HG03460 (cell line): ENCODE measurements around the gene ECM2.

ENCODE experiments used
- ATAC-seq: cut with Tn5 transposase; IDR thresholded peaks from one replicate; pipeline ENCODE4 v1.9.1; 2021; ENCODE audit not compliant: unreplicated experiment

The ECM2 gene

DNA sequence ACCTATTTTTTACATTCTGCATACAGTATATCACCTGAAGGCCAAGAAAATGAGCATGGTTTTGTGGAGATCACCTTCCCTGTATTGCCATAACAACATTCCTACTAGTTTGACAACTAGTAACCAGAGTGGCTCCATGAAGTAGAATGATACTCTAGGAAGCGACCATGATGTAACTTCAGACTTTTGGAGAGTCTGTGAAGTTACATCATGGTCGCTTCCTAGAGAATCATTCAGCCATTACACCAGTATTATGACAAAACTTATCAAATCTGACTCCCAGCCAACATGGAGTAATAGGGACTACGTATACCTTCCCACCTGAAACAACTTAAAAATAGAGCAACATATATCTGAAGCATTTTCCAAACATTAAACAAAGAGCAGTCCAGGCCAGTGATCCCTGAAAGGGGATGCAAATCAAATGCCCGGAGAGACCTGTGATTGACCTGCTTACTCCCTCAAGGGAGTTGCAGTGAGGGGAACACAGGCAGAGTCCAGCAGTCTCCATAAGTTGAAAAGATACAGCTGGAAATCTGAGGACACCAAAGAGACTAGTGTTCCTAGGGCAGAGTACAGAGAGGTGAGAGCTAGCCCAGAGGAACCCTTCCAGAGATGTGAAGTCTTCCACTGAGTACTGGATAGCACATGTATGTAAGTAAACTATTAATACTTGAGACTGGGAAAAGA, 7.8 kb downstream of the ECM2 start:
- no peak for ATAC-seq

DNA sequence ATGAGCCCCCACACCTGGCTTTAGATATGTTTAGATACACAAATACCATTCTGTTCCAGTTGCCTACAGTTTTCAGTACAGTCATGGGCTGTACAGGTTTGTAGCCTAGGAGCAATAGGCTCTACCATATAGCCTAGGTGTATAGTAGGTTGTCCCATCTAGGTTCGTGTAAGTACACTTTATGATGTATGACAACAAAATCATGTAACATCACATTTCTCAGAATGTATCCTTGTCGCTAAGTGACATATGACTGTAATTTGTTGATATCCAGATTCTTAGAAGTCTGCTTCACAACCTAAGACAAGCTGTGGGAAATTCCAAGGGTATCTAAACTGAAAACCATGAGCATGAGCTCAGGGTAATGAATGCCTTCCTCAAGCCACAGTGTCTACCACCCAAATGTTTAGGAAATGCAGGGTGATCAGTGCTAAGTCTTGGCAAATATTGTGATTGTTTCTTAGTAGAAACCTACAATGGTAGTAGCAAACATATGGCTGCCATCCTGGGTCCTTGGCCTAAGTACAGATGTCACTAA, 8.4 kb downstream of the ECM2 start:
- ATAC-seq: no peak

DNA sequence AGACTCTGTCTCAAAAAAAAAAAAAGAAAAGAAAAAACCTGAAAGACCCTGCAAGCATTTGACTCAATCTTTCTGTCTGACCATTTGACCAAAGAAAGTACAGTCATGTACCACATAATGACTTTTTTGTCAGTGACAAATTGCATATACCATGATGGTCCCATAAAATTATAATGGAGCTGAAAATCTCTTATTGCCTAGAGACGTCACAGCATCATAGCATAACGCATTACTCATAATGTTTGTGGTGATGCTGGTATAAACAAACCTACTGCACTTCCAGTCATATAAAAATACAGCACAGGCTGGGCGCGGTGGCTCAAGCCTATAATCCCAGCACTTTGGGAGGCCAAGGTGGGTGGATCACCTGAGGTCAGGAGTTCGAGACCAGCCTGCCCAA, 10.5 kb downstream of the ECM2 start:
- no peak for ATAC-seq

DNA sequence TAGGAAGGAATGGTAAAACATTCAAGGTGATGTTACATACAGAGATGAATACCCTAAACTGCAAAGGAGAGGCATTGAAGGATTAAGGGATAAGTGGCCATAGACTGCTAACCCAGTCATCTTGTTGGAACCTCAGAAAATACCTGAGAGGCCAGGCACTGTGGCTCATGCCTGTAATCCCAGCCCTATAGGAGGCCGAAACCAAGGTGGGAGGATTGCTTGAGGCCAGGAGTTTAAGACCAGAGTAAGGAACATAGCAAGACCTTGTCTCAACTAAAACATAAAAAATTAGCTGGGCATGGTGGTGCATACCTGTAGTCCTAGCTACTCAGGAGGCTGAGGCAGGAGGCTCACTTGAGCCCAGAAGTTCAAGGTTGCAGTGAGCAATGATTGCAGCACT, 10.9 kb downstream of the ECM2 start:
- ATAC-seq: no peak

DNA sequence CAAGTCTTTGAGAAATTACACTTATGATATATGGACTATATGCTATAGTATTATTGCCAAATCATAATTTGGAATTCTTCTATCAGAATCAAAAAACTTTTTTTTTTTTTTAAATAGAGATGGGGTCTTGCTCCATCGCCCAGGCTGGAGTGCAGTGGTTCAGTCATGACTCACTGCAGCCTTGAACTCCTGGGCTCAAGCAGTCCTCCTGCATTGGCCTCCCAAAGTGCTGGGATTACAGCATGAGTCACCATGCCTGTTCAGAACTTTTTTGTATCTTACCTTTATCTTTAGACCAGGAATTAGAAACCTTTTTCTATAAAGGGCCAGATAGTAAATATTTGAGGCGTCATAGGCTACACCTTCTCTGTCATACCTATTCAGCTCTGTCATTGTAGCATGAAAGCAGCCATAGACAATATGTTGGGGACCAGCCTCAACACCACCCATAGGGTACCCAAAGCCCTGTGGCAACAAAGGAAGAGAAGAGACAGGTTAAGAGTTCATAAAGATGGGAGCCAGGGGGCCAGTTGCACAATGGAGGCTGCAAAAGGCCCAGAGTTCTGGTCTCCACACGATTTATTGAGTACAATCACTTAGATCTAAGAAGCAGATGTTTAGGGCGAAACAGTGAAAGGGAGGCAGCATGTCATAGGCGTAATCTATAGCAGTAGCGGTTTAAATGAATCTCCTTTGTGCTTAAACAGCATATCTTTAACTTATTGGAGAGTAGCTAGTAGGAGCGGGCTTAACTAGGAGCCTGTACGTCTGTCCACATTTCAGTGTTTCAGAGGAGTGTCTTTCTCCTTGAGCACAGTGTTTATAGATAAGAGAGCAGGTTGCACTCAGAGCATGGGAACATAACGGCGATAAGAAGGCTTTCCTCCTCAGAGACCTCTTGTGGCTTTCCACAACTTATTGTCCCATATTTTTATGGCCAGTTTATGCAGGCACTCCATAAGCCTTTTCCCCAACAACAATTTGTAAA, 12.5 kb downstream of the ECM2 start:
- ATAC-seq: no peak

DNA sequence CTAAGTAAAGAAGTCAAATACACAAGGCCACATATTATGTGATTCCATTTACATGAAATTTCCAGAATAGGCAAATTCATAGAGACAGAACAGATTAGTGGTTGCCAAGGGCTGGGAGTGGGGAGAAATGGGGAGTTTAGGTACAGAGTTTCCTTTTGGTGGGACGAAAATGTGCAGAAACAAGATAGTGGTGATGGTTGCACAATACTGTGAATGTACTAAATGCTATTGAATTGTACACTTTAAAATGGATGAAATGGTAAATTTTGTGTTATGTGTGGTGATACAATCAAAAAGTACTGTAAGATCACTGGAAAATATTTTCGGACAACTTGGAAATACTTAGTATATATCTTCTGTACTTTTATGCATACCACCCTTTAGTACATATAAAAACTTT, 15.0 kb downstream of the ECM2 start:
- ATAC-seq: no peak

DNA sequence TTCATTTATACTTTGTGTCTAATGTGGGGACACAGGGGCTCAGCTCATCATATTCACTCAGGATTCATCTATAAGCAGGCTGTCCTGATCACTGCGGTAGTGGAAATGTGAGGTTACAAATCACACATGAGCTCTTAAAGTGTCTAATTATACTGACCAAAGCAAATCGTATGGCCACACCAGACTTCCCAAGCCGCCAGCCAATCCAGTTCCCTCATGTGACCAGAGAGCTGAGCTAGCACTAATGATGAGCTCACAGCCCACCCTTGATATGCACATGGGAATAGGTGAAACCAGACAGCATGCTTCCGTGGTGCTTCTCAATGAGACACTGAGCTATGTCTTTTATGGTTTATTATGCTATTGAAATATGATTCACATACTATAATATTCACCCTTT, 17.6 kb downstream of the ECM2 start:
- no peak for ATAC-seq

DNA sequence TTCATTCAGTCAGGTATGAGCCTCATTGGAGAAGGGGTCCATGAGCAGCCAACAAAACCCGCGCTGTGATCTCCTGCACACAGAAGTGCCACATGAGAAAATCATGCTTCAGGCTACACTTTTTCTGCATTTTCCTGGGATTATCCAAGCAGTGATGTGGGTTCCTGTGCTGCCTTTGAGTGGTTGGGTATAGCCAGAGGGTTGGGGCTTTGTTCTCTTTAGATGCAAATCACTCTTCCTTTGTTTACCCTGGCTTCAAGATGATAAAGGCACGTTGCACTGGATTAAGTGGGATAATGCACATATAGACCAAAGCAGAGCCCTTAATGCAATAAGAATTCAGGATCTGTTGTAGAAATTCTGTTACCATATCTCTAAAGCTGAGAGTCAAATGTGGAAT, 18.7 kb downstream of the ECM2 start:
- no peak for ATAC-seq

DNA sequence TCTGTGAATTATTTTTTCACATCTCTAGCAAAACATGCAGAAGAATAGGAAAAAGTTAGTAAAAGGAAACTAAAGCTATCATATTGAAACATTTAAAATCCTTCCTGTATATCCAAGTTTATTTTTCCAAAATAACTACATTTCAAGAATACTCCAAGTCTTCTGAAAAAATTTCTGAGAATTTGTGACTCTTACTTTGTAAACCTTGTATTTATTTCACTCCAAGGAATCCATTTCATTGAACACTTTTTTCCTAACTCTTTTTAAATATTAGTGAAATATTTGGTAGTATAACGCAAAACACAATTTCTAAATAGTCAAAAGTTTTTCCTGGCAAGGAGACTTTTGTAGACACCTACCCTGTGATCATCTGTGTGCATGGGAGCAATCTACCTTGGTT, 19.3 kb downstream of the ECM2 start:
- ATAC-seq: no peak

DNA sequence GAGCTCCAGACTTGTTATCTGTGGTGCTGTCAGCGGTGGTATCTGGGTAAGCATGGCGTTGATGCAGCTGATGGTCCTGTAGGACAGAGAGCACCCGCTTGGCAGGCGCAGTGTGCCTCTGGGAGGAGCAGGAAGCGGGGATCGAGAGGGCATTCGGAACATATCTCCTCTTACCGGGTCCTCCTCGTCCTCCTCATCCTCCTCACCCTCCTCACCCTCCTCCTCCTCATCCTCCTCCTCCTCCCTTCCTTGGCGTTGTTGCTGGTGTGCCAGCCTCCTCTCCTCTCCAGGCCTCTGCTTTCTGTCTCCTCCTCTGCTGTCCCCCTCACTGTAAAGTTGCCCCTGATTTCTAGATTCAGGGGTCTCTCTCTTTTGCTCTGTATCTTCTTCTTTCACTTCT, 21.2 kb downstream of the ECM2 start:
- no peak for ATAC-seq

DNA sequence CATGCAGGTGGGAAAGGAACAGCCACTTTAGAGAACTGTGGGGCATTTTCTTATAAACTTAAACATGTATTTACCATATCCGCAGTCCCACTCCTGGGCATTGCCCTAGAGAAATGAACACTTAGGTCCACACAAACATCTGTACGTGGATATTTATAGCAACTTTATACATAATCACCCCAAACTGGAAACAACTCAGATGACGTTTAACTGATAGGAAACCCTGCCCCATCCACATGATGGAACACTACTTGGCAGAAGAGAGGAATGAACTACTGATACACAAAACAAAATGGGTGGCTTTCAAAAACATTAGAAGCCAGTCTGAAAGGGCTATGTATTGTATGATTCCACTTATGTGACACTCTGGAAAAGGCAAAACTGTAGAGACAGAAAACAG, 22.4 kb downstream of the ECM2 start:
- no peak for ATAC-seq

DNA sequence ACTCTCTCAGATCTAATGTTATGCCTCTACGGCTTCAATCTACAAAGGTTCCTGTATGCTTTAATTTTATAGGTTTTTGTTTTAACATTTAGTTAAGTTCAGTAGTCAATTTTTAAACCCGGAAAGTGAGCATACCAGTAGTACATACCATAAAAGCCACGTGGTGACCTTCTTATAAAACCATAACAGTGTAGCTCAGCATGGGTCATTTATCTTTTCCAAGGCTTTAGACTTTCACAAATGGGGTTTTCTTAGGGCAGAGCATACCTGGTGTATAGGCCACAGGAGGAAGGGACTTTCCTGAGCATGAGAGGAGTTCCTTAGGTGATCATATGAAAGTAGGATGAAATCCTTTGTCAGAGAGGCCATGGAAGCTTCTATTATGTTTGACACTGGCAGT, 23.2 kb downstream of the ECM2 start:
- ATAC-seq: no peak

DNA sequence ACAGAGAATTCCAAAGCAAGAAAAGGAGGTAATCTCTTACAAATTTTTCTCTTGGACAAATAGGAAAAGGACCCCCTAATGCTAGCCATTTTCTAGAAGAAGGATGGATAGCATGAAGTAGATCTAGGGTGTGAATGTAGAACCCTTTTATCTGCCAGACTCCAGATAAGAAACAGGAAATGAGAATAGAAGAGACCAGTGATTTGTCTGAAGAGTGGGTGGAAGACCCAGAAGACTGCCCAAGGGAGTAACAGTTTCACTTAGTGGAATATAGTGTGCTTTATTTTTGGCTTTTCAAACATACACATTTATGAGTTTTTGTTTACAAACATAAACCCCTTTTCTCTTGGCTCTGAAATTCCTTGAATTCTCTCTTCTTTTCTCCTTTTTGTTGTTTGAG, 25.0 kb downstream of the ECM2 start:
- ATAC-seq: no peak

DNA sequence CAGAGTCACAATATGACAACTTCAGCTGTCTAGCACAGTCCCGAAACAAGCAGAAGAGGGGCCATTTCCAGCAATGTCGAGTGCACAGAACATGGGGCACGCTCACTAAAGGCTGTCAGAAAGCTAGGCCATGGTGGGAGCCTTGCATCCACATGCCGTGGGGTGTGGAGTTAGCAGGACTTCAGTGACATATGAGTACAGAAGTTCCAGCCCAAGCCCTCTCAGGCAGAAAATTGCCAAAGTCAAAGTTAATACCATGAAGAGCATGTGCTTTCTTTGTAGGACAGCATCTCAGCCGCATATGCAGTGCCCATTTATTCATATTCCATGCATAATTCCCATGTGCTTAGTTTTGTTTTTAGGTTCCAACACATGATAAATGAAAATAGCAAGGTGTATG, 26.7 kb downstream of the ECM2 start:
- no peak for ATAC-seq

DNA sequence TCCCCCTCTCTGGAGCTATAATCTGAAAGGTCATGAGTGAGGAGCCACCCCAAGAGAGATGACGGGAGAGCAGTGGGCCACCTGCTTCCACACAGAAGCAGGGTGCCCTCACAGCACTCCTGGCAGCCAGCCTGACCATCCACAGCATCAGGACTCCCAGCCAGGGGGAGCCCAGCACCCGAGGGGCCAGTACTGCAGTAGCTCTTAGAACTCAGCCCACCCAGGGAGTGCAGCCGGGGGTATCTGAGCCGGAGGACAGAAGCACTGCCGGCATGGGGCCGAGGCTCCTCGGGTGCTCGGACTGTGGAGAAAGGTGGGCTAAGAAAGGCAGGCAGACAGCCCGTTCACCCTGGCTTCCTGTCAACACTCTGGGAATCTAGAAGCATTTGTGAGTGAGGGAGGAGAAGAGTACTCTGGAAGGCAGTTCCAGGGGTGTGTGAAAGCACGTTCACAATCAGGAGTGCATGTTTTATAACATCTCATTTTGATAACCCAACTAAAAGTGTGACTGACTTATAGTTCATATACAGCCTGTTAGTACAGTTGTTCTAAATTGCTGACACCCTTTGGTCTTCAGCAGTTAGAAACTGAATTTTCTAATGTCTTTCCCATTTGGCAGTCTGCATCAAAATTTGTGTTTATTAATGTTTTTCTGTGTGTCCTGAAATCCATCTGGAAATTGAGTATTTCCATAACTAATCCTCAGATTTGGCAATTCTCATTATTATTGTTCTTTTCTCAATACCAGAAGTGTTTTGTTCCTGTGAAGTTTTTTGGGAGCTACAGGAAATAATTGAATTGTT, 27.6 kb downstream of the ECM2 start:
- ATAC-seq: no peak

DNA sequence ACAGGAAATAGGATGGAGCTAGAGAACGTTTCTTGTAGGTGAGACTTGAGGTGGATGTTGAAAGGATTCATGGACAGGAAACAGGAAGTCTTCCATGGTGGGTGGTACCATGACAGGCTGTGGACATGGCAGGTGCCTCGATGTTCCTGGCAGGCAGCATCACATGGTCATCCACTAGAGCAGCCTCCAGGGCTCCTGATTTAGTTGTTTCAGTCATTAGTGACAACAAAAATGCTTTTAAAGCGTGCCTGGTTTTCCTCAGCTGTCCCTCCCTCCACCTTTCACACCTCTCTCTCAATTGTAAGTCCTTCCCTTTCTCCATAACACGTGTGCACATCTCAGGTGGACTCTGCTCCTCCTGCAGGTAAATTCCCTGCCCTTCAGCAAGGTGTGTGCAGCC, 28.3 kb downstream of the ECM2 start:
- ATAC-seq: no peak

DNA sequence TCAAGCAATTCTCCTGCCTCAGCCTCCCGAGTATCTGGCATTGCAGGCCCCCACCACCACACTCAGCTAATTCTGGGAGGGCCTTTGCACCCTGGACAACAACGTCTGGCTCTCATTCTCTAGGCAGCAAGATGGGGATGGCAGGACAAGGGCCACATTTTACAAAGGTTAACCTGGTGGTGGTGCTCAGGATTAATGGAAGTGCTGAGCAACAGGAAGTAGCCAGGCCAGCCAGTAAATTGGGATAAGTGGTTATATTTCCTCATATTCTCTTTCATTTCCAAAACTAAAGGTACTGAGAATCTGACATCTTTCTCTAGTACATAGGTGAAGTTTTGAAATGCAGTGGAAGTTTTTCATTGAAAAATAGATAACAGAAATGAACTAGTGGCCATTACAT, 28.8 kb downstream of the ECM2 start:
- no peak for ATAC-seq

DNA sequence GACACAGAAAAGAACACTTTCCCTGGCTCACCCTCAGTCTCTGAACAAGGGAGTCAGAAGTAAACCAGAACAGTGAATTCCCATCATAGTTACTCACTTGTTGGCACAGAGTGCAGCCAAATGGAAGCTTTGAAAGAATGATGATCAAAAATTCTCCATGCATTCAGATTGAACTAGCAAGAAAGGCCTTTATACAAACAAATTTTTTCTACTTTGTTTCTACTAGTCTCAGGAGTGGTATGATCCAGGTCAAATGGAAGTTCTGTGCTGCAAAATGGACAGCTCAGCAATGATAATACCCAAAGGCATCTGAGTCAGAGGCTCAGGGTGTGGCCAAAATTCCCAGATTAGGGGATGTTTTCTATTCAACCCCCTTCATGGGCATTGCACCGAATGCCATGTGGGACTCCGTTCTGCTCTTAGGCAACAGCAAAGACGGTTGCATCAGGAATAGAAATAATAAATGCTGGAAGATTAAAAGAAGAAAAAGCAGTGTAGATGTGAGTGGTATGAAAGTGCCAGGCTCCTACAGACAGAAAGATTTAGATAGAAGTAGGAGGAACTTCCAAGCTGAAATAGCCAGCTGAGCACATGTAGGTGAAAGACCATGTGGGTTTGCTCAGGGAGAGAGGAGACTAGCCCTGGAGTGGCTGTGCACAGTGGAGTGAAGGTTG, 29.5 kb downstream of the ECM2 start:
- ATAC-seq: no peak

DNA sequence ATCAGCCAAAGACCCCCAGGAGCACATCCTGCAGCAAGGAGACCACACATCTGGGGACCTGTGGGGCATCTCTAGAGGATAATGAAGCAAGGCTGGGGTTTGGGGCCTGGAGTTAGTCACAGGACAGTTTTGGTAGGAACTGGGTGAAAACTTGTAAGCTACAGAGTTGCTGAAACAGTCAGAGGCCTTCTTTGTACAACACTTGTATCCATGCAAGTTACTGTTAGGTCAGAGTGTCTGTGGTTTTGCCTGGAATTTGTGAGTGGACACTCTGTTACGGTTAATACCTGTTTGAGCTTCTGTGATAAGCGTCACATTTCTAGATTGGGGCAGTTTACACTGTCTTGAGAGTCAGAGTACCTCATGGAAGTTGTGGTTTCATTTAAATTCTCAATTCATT, 30.9 kb downstream of the ECM2 start:
- ATAC-seq: no peak

DNA sequence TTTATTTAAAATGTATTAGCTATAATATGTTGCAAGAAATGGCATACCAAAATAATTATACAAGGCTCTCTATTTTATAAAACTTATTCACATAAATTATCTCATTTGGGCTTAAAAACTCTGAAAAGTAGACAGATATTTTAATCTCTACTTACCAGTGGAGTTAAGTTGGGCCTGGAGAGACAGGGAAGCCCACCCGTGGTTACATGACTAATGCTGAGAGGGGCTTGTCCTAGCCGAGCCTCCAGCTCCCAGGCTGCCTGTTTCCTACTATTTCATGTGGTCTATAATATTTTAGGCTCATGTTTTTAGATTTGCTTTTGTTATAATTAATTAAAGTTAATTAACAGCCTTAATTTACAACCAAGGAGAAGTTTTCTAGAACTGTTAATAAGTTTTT, 32.6 kb downstream of the ECM2 start:
- no peak for ATAC-seq
